Adrenal gland (tissue), 12 donors: Measurements from ENCODE around the gene NUP210. TPM values are rescaled to one million over a fixed set of nuclear protein-coding genes. Genes with fewer than 3 reads are reported as not detected.

Experiments used
- DNase-seq, 7 donors: peaks; one replicate each; pipeline ENCODE4 v3.0.0-alpha.2; 2019 to 2020
- H3K27ac ChIP-seq, 5 donors: fragments of 200-600 bp; sonication (generic) in 4 of 5; 1 replicate in 3 of 5; 2 replicates in 2 of 5; pipeline versions ENCODE4 v1.5.1 to v1.8.0; 2016 to 2020; ENCODE audit warnings: mild to moderate bottlenecking in 1 of 5
- H3K27me3 ChIP-seq: fragments of 200-600 bp; 2 replicates; pipeline ENCODE4 v1.8.0; 2021
- H3K36me3 ChIP-seq, 2 donors: fragments of 200-600 bp; replicated peaks in 1 of 2; 1 replicate in 1 of 2; 2 replicates in 1 of 2; pipeline versions ENCODE4 v1.5.1 to v1.8.0; 2018 to 2022
- H3K4me1 ChIP-seq, 2 donors: fragments of 200-600 bp; replicated peaks in 1 of 2; 1 replicate in 1 of 2; 2 replicates in 1 of 2; pipeline versions ENCODE4 v1.5.1 to v1.8.0; 2018 to 2021
- H3K4me3 ChIP-seq, 4 donors: fragments of 200-600 bp; sonication (generic) in 3 of 4; one replicate each; pipeline ENCODE4 v1.5.1; 2016 to 2018
- H3K9me3 ChIP-seq, 3 donors: fragments of 200-600 bp; sonication (generic) in 1 of 3; replicated peaks in 1 of 3; 1 replicate in 2 of 3; 2 replicates in 1 of 3; pipeline versions ENCODE4 v1.5.1 to v1.8.0; 2016 to 2021
- POLR2A ChIP-seq, 2 donors: fragments of 450-650 bp; IDR thresholded peaks; one replicate each; pipeline ENCODE4 v1.6.1; 2017; ENCODE audit warnings: antibody characterized with exemption in 2 of 2, mild to moderate bottlenecking in 2 of 2, moderate library complexity in 1 of 2
- WGBS, 4 donors: extraction: QIAGEN DNeasy Blood & Tissue Kit in 2 of 4; methylation state at CpG; one replicate each; pipeline versions ENCODE4 v1.1.5 to v1.1.7; 2013 to 2017; 5-methylcytosine and 5-hydroxymethylcytosine counted together
- intact Hi-C, 2 donors: fragments of 100-400 bp; cut with DNase I; formaldehyde crosslinking; loops; one replicate each; pipeline versions ENCODE4 v1.14.1 to v1.15.0; 2022 to 2023
- polyA plus RNA-seq, 3 donors: library from polyadenylated mRNA; stranded (reverse); fragments of 200-250 nt in 2 of 3; fragments of 350-450 nt in 1 of 3; fragmentation: Illumina TruSeq in 1 of 3; extraction: RNeasy Lipid Tissue Mini Kit (QIAGEN cat#74804) in 1 of 3; gene quantifications; one replicate each; pipeline ENCODE4 v1.2.3, GENCODE V29; 2013 to 2014
- total RNA-seq, 9 donors: library from RNA; depleted of rRNA in 4 of 9; stranded (reverse); fragments of >200 nt in 4 of 9; fragments of 120-200 nt in 1 of 9; fragmentation: NEBNext Ultra II Directional in 1 of 9; extraction: Animal tissue kit (Norgen Biotek cat#: 25700) in 1 of 9; gene quantifications; one replicate each; pipeline versions ENCODE4 v1.1.0 to v1.2.4, GENCODE V29; 2013 to 2023
- TF ChIP-seq, protein P1 (sequence below), 6 experiments: fragments of 450-650 bp in 4 of 6; fragments of 200-600 bp in 2 of 6; sonication (generic) in 1 of 6; IDR thresholded peaks; 1 replicate in 5 of 6; 2 replicates in 1 of 6; pipeline versions ENCODE4 v1.5.1 to v1.8.0; 2016 to 2021; ENCODE audit warnings: antibody characterized with exemption in 6 of 6, mild to moderate bottlenecking in 2 of 6, moderate library complexity in 1 of 6
- donor health status: healthy with polysubstance abuse.
- donor health status: Bipolar disorder and iron deficiency.
- donor health status: DM: yes; HTN: yes; CAD: no.
- donor health status: DM: no; HTN: no; CAD: no.
- donor health status: DM: no; HTN: no; CAD: no.
- donor health status: DM: yes; HTN: yes; CAD: no.

Gene NUP210
- total and polyA plus RNA-seq, 12 donors: 3.0 to 15.8 (median 8.6) TPM

DNA sequence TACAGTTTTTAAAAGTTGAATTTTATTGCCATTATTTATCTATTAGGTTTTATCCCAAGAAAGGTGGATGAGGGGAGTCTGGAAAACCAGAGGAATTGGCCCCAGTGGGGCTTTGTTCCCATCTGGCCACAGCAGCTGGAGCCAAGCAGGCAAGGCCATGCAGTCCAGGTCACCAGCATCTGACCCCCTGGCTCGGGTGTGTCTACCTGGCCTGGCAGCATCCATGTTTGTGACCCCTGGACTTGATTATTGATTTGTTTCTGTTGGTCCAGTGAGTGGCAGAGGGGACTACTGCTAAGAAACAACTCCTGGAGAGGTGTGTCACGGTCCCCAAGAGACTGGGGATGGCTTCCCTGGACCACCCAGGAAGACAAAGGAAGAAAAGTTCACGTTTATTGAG is 111.1 kb downstream of the NUP210 start:
- no peaks in the 10 kb centered on the region for H3K36me3 ChIP-seq
- H3K27me3 ChIP-seq: no peaks in the 10 kb centered on the region
- 76 to 84% (median 77%) methylated on average over 3 of the region's 3 CpGs for WGBS, 4 donors
- intact Hi-C loops: loop anchor here in 1 of 2 donors (10.0 kb wide), 1 partner anchor 146 kb away; no protein-coding TSS in a partner anchor
- no peak overlapping the region for H3K27ac ChIP-seq
- no peaks in the 10 kb centered on the region for H3K9me3 ChIP-seq
- no peak overlapping the region for H3K4me3 ChIP-seq
- TF ChIP-seq POLR2A (IDR thresholded peaks at IDR 0.05): no peak
- TF ChIP-seq, protein P1, sequence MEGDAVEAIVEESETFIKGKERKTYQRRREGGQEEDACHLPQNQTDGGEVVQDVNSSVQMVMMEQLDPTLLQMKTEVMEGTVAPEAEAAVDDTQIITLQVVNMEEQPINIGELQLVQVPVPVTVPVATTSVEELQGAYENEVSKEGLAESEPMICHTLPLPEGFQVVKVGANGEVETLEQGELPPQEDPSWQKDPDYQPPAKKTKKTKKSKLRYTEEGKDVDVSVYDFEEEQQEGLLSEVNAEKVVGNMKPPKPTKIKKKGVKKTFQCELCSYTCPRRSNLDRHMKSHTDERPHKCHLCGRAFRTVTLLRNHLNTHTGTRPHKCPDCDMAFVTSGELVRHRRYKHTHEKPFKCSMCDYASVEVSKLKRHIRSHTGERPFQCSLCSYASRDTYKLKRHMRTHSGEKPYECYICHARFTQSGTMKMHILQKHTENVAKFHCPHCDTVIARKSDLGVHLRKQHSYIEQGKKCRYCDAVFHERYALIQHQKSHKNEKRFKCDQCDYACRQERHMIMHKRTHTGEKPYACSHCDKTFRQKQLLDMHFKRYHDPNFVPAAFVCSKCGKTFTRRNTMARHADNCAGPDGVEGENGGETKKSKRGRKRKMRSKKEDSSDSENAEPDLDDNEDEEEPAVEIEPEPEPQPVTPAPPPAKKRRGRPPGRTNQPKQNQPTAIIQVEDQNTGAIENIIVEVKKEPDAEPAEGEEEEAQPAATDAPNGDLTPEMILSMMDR (IDR thresholded peaks at IDR 0.05): no peak
- no peaks in the 10 kb centered on the region for H3K4me1 ChIP-seq
- DNase-seq: no peak

DNA sequence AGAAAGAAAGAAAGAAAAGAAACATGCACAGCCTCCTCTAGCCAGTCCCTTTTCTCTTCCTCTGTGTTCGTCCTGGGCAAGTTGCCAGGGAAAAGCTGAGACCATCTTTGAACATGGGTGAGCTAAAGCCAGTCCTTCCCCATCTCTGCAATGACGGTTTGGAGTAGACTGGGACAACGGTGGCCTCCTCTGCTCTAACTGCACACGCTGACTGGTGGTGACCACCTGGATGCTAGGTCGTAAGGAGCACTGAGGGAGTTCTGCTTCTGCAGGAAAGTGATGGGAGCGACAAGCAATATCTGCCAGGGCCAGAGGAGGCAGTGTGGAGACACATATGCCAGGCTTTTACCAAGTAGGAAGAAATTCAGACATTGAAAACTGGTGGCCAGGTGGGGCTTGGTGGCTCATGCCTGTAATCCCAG is 111.7 kb downstream of the NUP210 start:
- intact Hi-C loops: loop anchor here in 1 of 2 donors (10.0 kb wide), 1 partner anchor 146 kb away; no protein-coding TSS in a partner anchor
- H3K4me3 ChIP-seq: no peak overlapping the region
- WGBS, 4 donors: 15 to 24% (median 20%) methylated on average over 5 to 6 of the region's 6 CpGs
- no peaks in the 10 kb centered on the region for H3K27me3 ChIP-seq
- no peaks in the 10 kb centered on the region for H3K9me3 ChIP-seq
- H3K4me1 ChIP-seq: no peaks in the 10 kb centered on the region
- H3K36me3 ChIP-seq: no peaks in the 10 kb centered on the region
- peak in 6 of 7 donors; percentile 29 to 65 (median 56) for DNase-seq
- TF ChIP-seq, protein P1 (IDR thresholded peaks at IDR 0.05): peak; percentile 29 to 53 (median 44)
- no peak for TF ChIP-seq POLR2A (IDR thresholded peaks at IDR 0.05)
- H3K27ac ChIP-seq: no peak overlapping the region

DNA sequence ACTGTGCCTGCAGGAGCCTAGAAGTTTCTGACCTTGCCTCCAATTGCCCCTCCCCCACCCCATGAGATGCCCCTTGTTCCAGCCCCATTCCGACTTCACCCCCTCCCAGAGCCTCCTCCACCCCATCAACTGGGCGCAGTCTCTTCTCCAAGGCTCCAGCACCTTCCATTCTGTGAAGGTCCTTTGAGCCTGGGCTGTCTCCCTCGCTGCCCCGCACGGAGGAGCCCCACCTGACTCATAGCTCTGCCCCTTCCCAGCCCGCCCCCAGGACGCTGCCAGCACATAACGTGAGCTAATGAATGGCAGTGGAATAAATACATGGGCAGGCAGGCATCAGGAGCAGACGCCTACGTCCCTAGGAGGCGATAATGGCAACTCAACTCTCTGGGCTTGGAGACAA is 113.1 kb downstream of the NUP210 start:
- 68 to 87% (median 72%) methylated on average over 7 to 11 of the region's 11 CpGs for WGBS, 4 donors
- intact Hi-C loops: loop anchor here in 1 of 2 donors (10.0 kb wide), 1 partner anchor 148 kb away; no protein-coding TSS in a partner anchor

DNA sequence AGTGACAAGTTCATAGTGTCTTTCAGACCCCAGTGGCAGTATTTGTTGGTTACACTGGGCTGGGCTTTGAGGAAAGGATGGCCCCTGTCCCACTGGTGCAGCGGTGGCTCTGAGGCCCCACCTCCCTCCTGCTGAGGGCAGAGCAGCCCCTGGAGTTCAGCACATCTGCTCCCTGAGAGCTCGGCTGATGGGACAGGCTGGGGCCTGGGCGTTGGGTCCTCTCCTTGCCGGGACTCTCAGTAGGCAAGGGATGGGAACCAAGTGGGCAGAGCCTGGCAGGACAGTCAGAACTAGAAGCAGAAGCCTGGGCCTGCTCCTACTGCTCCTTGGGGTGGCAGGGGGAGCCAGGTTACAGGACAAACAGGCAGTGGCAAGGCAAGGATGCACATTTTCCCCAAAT is 114.5 kb downstream of the NUP210 start:
- no peak for TF ChIP-seq POLR2A (IDR thresholded peaks at IDR 0.05)
- TF ChIP-seq, protein P1 (IDR thresholded peaks at IDR 0.05): no peak

More for the DNA sequence above, 113.1 kb downstream of the NUP210 start:
- no peak for TF ChIP-seq POLR2A (IDR thresholded peaks at IDR 0.05)
- TF ChIP-seq, protein P1 (IDR thresholded peaks at IDR 0.05): no peak
- Histone ChIP-seq H3K27me3 (no peaks in the 10 kb centered on the region), H3K4me1 (no peaks in the 10 kb centered on the region), H3K27ac (no peak overlapping the region), H3K9me3 (no peaks in the 10 kb centered on the region), H3K36me3 (no peaks in the 10 kb centered on the region), H3K4me3 (no peak overlapping the region)
- DNase-seq: no peak

More for the DNA sequence above, 114.5 kb downstream of the NUP210 start:
- Histone ChIP-seq H3K36me3 (no peaks in the 10 kb centered on the region), H3K4me1 (no peaks in the 10 kb centered on the region), H3K9me3 (no peaks in the 10 kb centered on the region), H3K4me3 (no peak overlapping the region), H3K27me3 (no peaks in the 10 kb centered on the region), H3K27ac (no peak overlapping the region)
- intact Hi-C loops: loop anchor here in 1 of 2 donors (10.0 kb wide), 1 partner anchor 149 kb away; no protein-coding TSS in a partner anchor
- no peak for DNase-seq
- WGBS, 4 donors: 85 to 96% (median 93%) methylated on average over 3 to 4 of the region's 4 CpGs
